Skeletal muscle tissue (tissue), 4 donors: ENCODE measurements around the gene FBXO39. TPM values are rescaled to one million over a fixed set of nuclear protein-coding genes. Genes with fewer than 3 reads are reported as not detected.
A peak's percentile ranks its signal among the peaks of the same experiment; 100 is the strongest.
"Not testable (repeated sequence)": the region's sequence is repeated elsewhere in the genome, so short reads cannot be mapped to it uniquely, and the experiment has no call there.

Experiments used
- H3K27ac ChIP-seq: one replicate; pipeline ENCODE4 v1.7.0; 2013; ENCODE audit warnings: mild to moderate bottlenecking, low read depth, low read length, inconsistent platforms
- H3K27me3 ChIP-seq, 3 donors: one replicate each; pipeline ENCODE4 v1.7.0; 2013; ENCODE audit warnings: low read length in 3 of 3; ENCODE audit not compliant: control insufficient read depth in 3 of 3, insufficient read depth in 3 of 3
- H3K36me3 ChIP-seq, 3 donors: one replicate each; pipeline ENCODE4 v1.7.0; 2013; ENCODE audit warnings: low read length in 3 of 3; ENCODE audit not compliant: control insufficient read depth in 3 of 3, insufficient read depth in 3 of 3
- H3K4me1 ChIP-seq, 3 donors: one replicate each; pipeline ENCODE4 v1.7.0; 2013; ENCODE audit warnings: low read length in 3 of 3, mild to moderate bottlenecking in 3 of 3; ENCODE audit not compliant: control insufficient read depth in 3 of 3, insufficient read depth in 3 of 3
- H3K4me3 ChIP-seq, 3 donors: one replicate each; pipeline ENCODE4 v1.7.0; 2013; ENCODE audit warnings: low read length in 3 of 3
- H3K9ac ChIP-seq, 3 donors: one replicate each; pipeline ENCODE4 v1.7.0; 2013; ENCODE audit warnings: low read length in 3 of 3, mild to moderate bottlenecking in 3 of 3, moderate library complexity in 2 of 3, low read depth in 1 of 3
- H3K9me3 ChIP-seq, 3 donors: one replicate each; pipeline ENCODE4 v1.7.0; 2013; ENCODE audit warnings: low read length in 3 of 3; ENCODE audit not compliant: control insufficient read depth in 3 of 3
- total RNA-seq: library from RNA; depleted of rRNA; stranded (reverse); fragments of >200 nt; gene quantifications from one replicate; pipeline ENCODE4 v1.2.3, GENCODE V29; 2014
- donor health status: Osteomylitis.

Gene FBXO39
- under 0.01 TPM for total RNA-seq

DNA sequence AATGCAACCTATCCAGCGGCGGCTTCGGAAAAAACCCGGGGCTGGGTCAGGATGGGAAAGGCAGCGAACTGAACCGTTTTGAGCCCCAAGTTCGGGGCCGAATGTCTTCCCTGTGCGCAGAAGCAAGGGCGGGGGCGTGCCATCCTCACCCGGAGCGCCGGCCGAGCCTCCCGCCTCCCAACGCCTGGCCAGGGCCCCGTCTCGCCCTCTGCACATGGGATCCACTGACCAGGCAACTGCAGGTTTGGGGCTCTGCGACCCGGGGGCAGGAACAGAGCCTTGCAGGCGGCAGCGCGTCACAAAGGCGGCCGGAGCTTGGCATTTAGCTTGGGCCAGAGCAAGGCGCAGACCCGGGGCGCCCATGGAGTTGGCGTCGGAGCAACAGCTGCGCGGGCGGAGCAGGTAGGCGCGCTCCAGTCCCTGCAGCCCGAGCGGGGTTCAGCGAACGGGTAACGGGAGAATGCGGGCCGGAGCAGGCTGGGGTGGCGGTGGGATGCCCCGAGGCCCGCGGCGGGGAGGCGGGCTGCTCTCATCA is at the start of gene FBXO39:
Gene FBXO39, plus strand, starts transcription at position 345 of the 535 bp plus-strand sequence. CDS start 3,654 bp downstream, outside the sequence.
- no peaks in the 10 kb centered on the region for H3K4me1 ChIP-seq
- no peak within 1 kb of the TSS for H3K4me3 ChIP-seq
- peaks cover 16 to 26% (median 23%) of the 10 kb centered on the region in 3 donors for H3K27me3 ChIP-seq
- peaks cover 11 to 22% (median 19%) of the 10 kb centered on the region in 3 donors for H3K36me3 ChIP-seq
- H3K9me3 ChIP-seq = peaks cover 0 to 5% (median 3%) of the 10 kb centered on the region in 3 donors
- H3K9ac ChIP-seq = no peak within 1 kb of the TSS
- no peak within 1 kb of the TSS for H3K27ac ChIP-seq

DNA sequence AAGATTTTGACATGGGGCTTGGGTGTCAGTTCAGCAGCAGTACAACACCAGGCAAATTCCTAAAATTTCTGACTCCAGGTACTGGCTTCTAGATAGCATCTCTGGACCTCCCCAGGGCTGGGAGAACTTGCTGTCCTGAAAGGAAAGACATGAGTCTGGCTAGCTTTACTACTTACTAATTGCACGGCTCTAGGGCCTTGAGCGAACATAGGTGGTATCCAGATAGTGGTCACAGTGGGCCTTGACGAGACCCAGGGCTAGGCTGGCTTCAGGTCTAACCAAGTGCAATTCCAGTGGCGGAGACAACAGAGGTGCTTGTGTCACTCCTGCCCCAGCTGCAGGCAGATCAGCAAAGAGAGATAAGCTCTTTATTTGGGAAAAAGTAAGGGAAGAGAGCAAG is 46.5 kb upstream of the FBXO39 start:
- no peaks in the 10 kb centered on the region for H3K36me3 ChIP-seq
- no peak overlapping the region for H3K9ac ChIP-seq
- H3K9me3 ChIP-seq = no peaks in the 10 kb centered on the region
- H3K27me3 ChIP-seq = peaks cover 0 to 2% (median 0%) of the 10 kb centered on the region in 3 donors
- H3K27ac ChIP-seq = no peak overlapping the region
- no peak overlapping the region for H3K4me3 ChIP-seq
- H3K4me1 ChIP-seq = no peaks in the 10 kb centered on the region

GRCh38 chr17:6746665-6747064 is 29.4 kb upstream of the FBXO39 start:
- H3K4me3 ChIP-seq, H3K9ac ChIP-seq, H3K4me1 ChIP-seq, H3K36me3 ChIP-seq, H3K27me3 ChIP-seq, H3K9me3 ChIP-seq, H3K27ac ChIP-seq: not testable (repeated sequence)

DNA sequence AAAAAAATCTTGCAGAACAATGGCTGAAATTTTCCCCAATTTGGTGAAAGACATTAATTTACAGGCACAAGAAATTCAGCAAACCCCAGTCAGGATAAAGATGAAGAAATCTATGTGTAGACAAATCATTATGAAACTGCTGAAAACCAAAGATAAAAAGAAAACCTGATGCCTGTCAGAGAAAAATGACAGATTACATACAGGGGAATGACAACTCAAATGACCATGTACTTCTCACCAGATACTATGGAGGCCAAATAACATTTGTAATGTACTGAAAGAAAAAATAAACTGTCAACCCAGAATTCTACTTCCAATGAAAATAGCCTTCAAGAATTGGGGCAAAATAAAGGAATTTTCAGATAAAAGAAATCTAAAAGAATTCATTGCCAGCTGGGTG is 27.4 kb upstream of the FBXO39 start:
- no peaks in the 10 kb centered on the region for H3K36me3 ChIP-seq
- H3K4me3 ChIP-seq = no peak overlapping the region
- peaks cover 0 to 1% (median under 1%) of the 10 kb centered on the region in 3 donors for H3K9me3 ChIP-seq
- no peak overlapping the region for H3K9ac ChIP-seq
- no peak overlapping the region for H3K27ac ChIP-seq
- peaks cover 0 to 1% (median under 1%) of the 10 kb centered on the region in 3 donors for H3K27me3 ChIP-seq
- peaks cover 11 to 18% (median 17%) of the 10 kb centered on the region in 3 donors for H3K4me1 ChIP-seq

DNA sequence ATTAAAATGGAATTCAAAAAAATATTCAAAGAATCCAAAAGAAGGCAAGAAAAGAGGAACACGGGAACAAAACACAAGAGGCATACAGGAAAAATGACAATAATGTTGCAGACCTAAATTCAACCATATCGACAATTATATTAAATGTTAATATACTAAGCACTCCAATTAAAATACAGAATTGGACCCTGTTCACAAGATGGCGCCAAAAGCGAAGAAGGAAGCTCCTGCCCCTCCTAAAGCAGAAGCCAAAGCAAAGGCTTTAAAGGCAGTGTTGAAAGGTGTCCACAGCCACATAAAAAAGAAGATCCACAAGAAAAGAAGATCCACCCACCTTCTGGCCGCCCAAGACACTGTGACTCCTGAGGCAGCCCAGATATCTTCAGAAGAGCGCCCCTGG is 26.5 kb upstream of the FBXO39 start:
- H3K4me1 ChIP-seq = peaks cover 11 to 21% (median 19%) of the 10 kb centered on the region in 3 donors

DNA sequence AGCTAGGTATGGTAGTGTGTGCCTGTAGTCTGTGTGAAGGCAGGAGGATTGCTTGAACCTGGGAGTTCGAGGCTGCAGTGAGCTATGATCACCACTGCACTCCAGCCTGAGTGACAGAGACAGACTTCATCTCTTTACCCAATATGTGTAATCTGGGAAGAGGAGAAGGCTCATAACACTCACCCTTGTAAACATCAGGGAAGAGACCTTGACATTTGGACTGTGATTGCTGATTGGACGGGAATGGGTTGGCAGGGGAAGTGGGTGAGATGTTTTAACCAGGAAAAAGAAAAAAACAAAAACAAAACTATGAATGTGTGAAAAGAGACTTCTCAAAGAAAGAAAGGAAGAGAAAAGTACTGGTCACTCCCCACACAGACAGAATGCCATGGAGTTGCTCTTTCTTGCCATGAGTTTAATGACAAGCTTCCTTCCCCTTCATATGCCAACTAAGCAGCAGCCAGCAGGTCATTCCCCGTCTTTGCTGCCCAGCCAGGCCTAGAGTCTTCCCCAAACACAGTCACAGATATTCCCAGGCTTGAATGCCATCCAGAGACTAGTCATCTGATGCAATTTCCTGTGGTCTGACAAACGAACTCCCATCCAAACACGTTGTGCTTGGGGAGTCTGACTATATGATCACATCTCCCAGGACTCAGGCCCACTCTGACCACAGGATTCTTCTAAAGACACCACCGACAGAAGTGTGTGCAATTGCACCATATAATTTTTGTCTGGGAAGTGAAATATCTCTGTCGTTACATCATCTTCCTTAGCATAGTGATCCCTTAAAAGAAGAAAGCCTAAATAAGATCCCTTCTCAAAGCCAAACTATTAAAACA is 23.7 kb upstream of the FBXO39 start:
- Histone ChIP-seq H3K9me3 (no peaks in the 10 kb centered on the region), H3K27me3 (peaks cover 3 to 7% (median 4%) of the 10 kb centered on the region in 3 donors), H3K9ac (peak overlapping the region in 1 of 3 donors; percentile 14), H3K4me3 (no peak overlapping the region), H3K27ac (peak overlapping the region; percentile 81), H3K4me1 (peaks cover 24 to 34% (median 32%) of the 10 kb centered on the region in 3 donors), H3K36me3 (no peaks in the 10 kb centered on the region)

More for the DNA sequence above, 26.5 kb upstream of the FBXO39 start:
- Histone ChIP-seq H3K9me3 (no peaks in the 10 kb centered on the region), H3K36me3 (no peaks in the 10 kb centered on the region), H3K9ac (no peak overlapping the region), H3K4me3 (no peak overlapping the region), H3K27ac (no peak overlapping the region), H3K27me3 (peaks cover 0 to 3% (median 0%) of the 10 kb centered on the region in 3 donors)

DNA sequence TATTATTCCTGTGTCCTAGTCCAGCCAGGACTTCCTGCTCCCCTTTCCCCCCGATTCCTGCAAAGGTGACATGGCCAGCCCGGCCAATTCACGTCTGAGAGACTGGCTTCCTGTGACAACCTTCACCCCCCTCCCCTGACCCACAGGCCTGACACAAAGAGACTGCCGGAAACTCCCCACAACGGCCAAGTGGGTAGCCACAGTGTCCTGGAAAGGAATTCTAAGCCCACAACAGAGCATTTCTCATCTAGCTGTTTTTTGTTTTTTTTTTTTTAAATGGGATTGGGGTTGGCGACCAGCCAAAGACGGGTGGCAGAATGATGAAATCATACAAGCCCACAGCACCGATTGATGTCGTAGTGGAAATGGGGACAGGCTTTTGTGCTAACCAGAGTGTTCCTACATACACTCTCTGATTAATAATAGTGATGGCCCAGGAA is 23.0 kb upstream of the FBXO39 start:
- peaks cover 0 to 2% (median 0%) of the 10 kb centered on the region in 3 donors for H3K36me3 ChIP-seq
- H3K9ac ChIP-seq = peak overlapping the region in 1 of 3 donors; percentile 33
- H3K27me3 ChIP-seq = peaks cover 3 to 7% (median 4%) of the 10 kb centered on the region in 3 donors
- no peak overlapping the region for H3K4me3 ChIP-seq
- no peaks in the 10 kb centered on the region for H3K9me3 ChIP-seq
- peaks cover 28 to 38% (median 38%) of the 10 kb centered on the region in 3 donors for H3K4me1 ChIP-seq
- peak overlapping the region; percentile 81 for H3K27ac ChIP-seq

GRCh38 chr17:6753546-6753945 is 22.5 kb upstream of the FBXO39 start:
- peaks cover 30 to 40% (median 39%) of the 10 kb centered on the region in 3 donors for H3K4me1 ChIP-seq
- H3K36me3 ChIP-seq = peaks cover 0 to 7% (median 0%) of the 10 kb centered on the region in 3 donors
- no peaks in the 10 kb centered on the region for H3K9me3 ChIP-seq
- H3K4me3 ChIP-seq = no peak overlapping the region
- H3K27me3 ChIP-seq = peaks cover 3 to 7% (median 4%) of the 10 kb centered on the region in 3 donors
- peak overlapping the region; percentile 81 for H3K27ac ChIP-seq
- no peak overlapping the region for H3K9ac ChIP-seq

GRCh38 chr17:6755281-6755680 is 20.7 kb upstream of the FBXO39 start:
- H3K4me1 ChIP-seq = peaks cover 30 to 40% (median 39%) of the 10 kb centered on the region in 3 donors

More at GRCh38 chr17:6755281-6755680, 20.7 kb upstream of the FBXO39 start:
- peak overlapping the region; percentile 81 to 82 (median 81) for H3K9ac ChIP-seq
- H3K4me3 ChIP-seq = peak overlapping the region; percentile 70 to 82 (median 76)
- peak overlapping the region; percentile 89 for H3K27ac ChIP-seq
- peaks cover 3 to 7% (median 4%) of the 10 kb centered on the region in 3 donors for H3K27me3 ChIP-seq
- H3K36me3 ChIP-seq = peaks cover 0 to 15% (median 8%) of the 10 kb centered on the region in 3 donors
- no peaks in the 10 kb centered on the region for H3K9me3 ChIP-seq
